Measurements from ENCODE around the gene DNAJB6.

DNA sequence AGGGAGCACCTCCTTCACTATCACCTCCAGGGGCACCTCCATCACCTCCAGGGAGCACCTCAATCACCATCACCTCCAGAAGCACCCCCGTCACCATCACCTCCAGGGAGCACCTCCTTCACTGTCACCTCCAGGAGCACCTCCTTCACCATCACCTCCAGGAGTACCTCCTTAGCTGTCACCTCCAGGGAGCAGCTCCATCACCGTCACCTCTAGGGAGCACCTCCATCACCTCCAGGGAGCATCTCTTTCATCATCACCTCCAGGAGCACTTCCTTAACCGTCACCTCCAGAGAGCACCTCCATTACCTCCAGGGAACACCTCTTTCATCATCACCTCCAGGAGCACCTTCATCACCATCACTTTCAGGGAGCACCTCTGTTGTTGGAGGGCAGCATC, 103.0 kb downstream of the DNAJB6 start:
- no peak for TF ChIP-seq POLR2A (IDR thresholded peaks at IDR 0.05; ENCODE audit: low read depth)
- TF ChIP-seq, protein P1, sequence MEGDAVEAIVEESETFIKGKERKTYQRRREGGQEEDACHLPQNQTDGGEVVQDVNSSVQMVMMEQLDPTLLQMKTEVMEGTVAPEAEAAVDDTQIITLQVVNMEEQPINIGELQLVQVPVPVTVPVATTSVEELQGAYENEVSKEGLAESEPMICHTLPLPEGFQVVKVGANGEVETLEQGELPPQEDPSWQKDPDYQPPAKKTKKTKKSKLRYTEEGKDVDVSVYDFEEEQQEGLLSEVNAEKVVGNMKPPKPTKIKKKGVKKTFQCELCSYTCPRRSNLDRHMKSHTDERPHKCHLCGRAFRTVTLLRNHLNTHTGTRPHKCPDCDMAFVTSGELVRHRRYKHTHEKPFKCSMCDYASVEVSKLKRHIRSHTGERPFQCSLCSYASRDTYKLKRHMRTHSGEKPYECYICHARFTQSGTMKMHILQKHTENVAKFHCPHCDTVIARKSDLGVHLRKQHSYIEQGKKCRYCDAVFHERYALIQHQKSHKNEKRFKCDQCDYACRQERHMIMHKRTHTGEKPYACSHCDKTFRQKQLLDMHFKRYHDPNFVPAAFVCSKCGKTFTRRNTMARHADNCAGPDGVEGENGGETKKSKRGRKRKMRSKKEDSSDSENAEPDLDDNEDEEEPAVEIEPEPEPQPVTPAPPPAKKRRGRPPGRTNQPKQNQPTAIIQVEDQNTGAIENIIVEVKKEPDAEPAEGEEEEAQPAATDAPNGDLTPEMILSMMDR (IDR thresholded peaks at IDR 0.05): no peak
- TF ChIP-seq EP300 (IDR thresholded peaks at IDR 0.05): no peak

All from esophagus muscularis mucosa (tissue), 4 donors.